Activated CD8-positive, alpha-beta memory T cell treated with anti-CD3 and anti-CD28 coated beads, Interleukin-2, amount 50 U/mL, for 24 hours (primary cell): Measurements from ENCODE around the gene SBK1.
"Not testable (repeated sequence)": the region's sequence is repeated elsewhere in the genome, so short reads cannot be mapped to it uniquely, and the experiment has no call there.

Experiments used
- DNase-seq: peaks from one replicate; pipeline ENCODE4 v3.0.0-alpha.2; 2020; ENCODE audit errors: extremely low read depth

SBK1 gene

GRCh38 chr16:28308794-28309584 lies 16.7 kb downstream of the SBK1 start:
- no peak for DNase-seq

- peak; percentile 67 for DNase-seq
Measured at GRCh38 chr16:28309811-28310311, 17.5 kb downstream of the SBK1 start.

- DNase-seq = no peak
Measured at GRCh38 chr16:28310796-28311195, 18.5 kb downstream of the SBK1 start.

GRCh38 chr16:28311413-28311812 lies 19.1 kb downstream of the SBK1 start:
- no peak for DNase-seq

- no peak for DNase-seq
Measured at GRCh38 chr16:28311913-28312312, 19.6 kb downstream of the SBK1 start.

- no peak for DNase-seq
Measured at GRCh38 chr16:28312327-28312726, 20.0 kb downstream of the SBK1 start.

GRCh38 chr16:28313587-28313986 lies 21.3 kb downstream of the SBK1 start:
- DNase-seq = no peak

- no peak for DNase-seq
Measured at GRCh38 chr16:28316054-28316453, 23.7 kb downstream of the SBK1 start.

GRCh38 chr16:28317040-28317880 lies 24.9 kb downstream of the SBK1 start:
- peak; percentile 38 for DNase-seq

- DNase-seq = no peak
Measured at GRCh38 chr16:28318042-28318744, 25.9 kb downstream of the SBK1 start.

GRCh38 chr16:28319476-28320022 lies 27.2 kb downstream of the SBK1 start:
- no peak for DNase-seq

GRCh38 chr16:28320023-28320561 lies 27.8 kb downstream of the SBK1 start:
- no peak for DNase-seq

- no peak for DNase-seq
Measured at GRCh38 chr16:28320741-28321140, 28.4 kb downstream of the SBK1 start.

- no peak for DNase-seq
Measured at GRCh38 chr16:28321700-28322411, 29.5 kb downstream of the SBK1 start.

- DNase-seq = no peak
Measured at GRCh38 chr16:28324235-28324886, 32.0 kb downstream of the SBK1 start.

- DNase-seq = no peak
Measured at GRCh38 chr16:28324887-28325279, 32.6 kb downstream of the SBK1 start.

GRCh38 chr16:28326881-28327610 lies 34.7 kb downstream of the SBK1 start:
- no peak for DNase-seq

- not testable (repeated sequence) for DNase-seq
Measured at GRCh38 chr16:28330232-28330631, 37.9 kb downstream of the SBK1 start.

GRCh38 chr16:28330981-28331380 lies 38.7 kb downstream of the SBK1 start:
- DNase-seq = not testable (repeated sequence)

GRCh38 chr16:28332632-28333031 lies 40.3 kb downstream of the SBK1 start:
- DNase-seq = not testable (repeated sequence)
